GM12865 (cell line): ENCODE results near the gene RBPMS2.

Experiments used
- DNase-seq: peaks from one replicate; pipeline ENCODE4 v3.0.0; 2010; ENCODE audit warnings: low read depth
- H3K4me3 ChIP-seq: 2 replicates; pipeline ENCODE4 v1.5.1; 2011; ENCODE audit warnings: mild to moderate bottlenecking, low read depth, low read length, control low read depth
- TF ChIP-seq, protein P1 (sequence below): IDR thresholded peaks from 2 replicates; pipeline ENCODE4 v1.5.1; 2011; ENCODE audit warnings: low read length, control low read depth, low read depth, inconsistent platforms; ENCODE audit not compliant: insufficient read depth; ENCODE audit errors: missing control alignments

RBPMS2 gene

DNA sequence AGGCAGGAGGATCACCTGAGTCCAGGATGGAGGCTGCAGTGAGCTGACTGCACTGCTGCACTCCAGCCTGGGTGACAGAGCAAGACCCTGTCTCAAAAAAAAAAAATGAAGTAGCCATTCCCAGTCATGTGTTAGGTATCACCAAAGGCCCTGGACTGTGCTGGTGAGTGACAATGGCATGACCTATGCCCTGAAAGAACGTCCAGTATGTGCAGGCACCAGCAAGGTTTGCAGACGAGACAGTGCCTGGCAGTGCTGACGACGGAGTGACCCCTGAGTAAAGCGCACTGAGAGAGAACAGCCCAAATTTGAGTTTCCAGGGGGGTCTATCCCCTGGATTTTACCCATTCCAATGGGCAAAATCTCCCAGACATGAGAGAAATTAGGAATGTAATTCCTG is 45.2 kb downstream of the RBPMS2 start:
- no peak overlapping the region for H3K4me3 ChIP-seq
- TF ChIP-seq, protein P1, sequence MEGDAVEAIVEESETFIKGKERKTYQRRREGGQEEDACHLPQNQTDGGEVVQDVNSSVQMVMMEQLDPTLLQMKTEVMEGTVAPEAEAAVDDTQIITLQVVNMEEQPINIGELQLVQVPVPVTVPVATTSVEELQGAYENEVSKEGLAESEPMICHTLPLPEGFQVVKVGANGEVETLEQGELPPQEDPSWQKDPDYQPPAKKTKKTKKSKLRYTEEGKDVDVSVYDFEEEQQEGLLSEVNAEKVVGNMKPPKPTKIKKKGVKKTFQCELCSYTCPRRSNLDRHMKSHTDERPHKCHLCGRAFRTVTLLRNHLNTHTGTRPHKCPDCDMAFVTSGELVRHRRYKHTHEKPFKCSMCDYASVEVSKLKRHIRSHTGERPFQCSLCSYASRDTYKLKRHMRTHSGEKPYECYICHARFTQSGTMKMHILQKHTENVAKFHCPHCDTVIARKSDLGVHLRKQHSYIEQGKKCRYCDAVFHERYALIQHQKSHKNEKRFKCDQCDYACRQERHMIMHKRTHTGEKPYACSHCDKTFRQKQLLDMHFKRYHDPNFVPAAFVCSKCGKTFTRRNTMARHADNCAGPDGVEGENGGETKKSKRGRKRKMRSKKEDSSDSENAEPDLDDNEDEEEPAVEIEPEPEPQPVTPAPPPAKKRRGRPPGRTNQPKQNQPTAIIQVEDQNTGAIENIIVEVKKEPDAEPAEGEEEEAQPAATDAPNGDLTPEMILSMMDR: no peak
- DNase-seq: no peak

DNA sequence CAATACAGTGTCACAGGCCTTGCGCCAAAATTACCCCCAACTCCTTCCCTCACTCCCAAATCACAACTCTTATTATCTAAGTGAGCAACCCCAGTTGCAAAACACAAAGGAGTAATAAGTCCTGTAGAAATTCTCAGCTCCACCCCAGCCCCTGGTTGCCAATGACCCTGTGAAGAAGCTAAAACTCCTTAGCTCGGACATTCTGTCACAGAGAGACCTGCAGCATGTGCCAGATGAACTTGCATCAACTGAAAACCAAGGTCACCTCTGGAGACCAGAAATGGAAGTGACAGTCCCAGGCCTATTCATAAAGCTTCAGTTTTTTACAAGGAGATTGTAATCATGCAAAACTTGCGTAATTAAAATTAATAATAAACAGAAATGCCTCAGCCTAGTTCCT is 55.2 kb downstream of the RBPMS2 start:
- TF ChIP-seq, protein P1: no peak

DNA sequence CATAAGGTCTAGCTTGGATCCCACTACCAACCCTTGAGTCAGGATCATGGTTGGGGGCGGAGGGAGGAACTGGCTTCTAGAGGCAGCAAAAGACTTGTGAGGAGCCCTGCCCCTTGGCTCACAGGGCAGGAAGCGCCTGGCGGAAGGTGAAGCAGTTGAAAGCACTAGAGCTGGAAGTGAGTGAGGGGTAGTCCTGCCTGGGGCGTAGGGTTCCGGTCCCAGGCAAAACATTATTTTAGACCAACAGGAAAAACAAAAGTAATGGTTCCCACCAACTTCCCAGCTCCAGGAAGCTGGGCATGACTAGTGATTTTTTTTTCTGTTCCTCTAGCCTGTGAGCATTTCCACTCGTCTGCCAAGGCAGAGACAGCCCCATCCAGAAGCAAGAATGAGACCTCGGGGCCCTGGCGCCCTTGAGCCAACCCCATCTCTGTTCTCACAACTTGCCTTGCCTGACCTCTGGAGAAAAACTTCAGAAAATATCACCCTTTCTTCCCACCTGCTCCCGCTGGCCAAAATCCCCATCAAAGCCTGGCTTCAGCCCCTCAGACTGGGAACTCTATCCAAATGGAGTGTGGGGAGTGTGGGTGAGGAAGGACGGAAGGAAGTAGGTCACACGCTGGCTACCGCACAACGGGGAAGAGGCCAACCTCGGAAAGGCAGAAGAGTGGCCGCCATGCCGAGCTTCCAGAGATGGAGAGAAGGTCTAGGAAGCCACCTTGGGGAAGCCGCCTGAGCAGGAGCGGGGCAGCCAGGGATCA is 57.5 kb downstream of the RBPMS2 start:
- H3K4me3 ChIP-seq: no peak overlapping the region
- TF ChIP-seq, protein P1: no peak
- DNase-seq: no peak

More for the DNA sequence above, 55.2 kb downstream of the RBPMS2 start:
- no peak for DNase-seq
- no peak overlapping the region for H3K4me3 ChIP-seq

DNA sequence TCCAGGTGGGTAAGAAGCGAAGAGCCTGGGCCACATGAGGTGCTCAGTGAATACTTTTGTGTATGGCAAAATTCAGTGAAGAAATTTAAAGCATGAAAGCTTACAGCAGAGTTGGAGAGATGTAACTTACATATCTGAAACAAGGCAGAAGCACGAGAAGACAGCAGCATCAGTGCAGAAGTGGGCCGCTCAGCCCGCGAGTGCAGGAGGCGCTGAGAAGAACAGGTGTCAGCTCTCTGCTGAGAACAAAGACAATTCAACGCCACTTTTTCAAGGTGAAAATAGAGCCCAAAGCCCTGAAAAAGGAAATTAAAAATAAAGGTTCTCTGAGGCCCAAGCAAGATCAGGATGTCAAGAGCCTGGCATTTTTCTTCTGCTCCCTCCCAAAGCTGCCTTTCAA is 58.3 kb downstream of the RBPMS2 start:
- H3K4me3 ChIP-seq: no peak overlapping the region
- DNase-seq: no peak
- TF ChIP-seq, protein P1: no peak

DNA sequence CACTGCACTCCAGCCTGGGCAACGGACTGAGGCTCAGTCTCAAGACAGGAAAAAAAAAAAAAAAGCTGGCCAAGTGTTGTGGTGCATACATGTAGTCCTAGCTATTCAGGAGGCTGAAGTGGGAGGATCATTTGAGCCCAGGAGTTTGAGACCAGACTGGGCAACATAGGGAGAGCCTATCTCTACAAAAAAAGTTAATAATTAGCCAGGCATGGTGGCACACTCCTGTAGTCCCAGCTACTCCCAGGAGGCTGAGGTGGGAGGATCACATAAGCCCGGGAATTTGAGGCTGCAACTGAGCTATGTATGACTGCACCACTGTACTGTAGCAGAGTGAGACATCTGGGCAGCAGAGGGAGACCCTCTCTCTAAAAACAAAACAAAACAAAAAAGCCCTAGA is 58.9 kb downstream of the RBPMS2 start:
- TF ChIP-seq, protein P1: no peak
- no peak overlapping the region for H3K4me3 ChIP-seq
- no peak for DNase-seq

DNA sequence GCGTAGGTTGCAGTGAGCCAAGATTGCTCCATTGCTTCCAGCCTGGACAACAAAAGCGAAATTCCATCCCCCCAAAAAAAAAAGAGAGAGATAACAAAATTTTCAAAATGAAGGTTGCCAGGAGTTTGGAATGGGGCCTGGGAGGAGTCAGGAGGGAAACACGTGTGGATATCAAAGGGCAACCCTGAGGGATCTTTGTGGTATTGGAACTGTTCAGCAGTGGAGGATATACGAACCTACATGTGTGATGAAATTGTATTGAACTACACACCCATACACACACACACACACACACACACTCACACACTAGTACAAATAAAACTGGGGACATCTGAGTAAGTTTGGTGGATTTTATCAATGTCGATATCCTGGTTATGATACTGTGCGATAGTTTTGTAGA is 61.8 kb downstream of the RBPMS2 start:
- no peak overlapping the region for H3K4me3 ChIP-seq
- TF ChIP-seq, protein P1: no peak
- no peak for DNase-seq

DNA sequence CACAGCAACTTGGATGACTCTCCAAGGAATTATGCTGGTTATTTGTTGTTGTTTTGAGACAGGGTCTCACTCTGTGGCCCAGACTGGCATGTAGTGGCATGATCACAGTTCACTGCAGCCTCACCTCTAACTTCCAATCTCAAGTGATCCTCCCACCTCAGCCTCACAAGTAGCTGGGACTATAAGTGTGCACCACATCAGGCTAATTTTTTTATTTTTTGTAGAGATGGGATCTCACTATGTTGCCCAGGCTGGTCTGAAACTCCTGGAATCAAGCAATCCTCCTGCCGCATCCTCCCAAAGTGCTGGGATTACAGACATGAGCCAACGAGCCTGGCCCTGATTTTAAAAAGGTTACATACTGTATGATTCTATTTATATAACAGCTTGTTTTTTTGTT is 63.0 kb downstream of the RBPMS2 start:
- DNase-seq: no peak
- TF ChIP-seq, protein P1: no peak
- no peak overlapping the region for H3K4me3 ChIP-seq
